ENCODE results near the gene SNAPC2. TPM values are rescaled to one million over a fixed set of nuclear protein-coding genes. Genes with fewer than 3 reads are reported as not detected.

The SNAPC2 gene
- total RNA-seq, 1 donor from 2014 or later: 10.8 TPM

- H3K27ac Mint-ChIP-seq: peak within 1 kb of the TSS; percentile 37
- peaks cover 33% of the 10 kb centered on the region for H3K27me3 Mint-ChIP-seq
- peaks cover 16% of the 10 kb centered on the region for H3K36me3 Mint-ChIP-seq (ENCODE audit: insufficient read depth)
- DNase-seq (ENCODE audit: low spot score, unreplicated experiment): no peak
- TF ChIP-seq, protein P1, sequence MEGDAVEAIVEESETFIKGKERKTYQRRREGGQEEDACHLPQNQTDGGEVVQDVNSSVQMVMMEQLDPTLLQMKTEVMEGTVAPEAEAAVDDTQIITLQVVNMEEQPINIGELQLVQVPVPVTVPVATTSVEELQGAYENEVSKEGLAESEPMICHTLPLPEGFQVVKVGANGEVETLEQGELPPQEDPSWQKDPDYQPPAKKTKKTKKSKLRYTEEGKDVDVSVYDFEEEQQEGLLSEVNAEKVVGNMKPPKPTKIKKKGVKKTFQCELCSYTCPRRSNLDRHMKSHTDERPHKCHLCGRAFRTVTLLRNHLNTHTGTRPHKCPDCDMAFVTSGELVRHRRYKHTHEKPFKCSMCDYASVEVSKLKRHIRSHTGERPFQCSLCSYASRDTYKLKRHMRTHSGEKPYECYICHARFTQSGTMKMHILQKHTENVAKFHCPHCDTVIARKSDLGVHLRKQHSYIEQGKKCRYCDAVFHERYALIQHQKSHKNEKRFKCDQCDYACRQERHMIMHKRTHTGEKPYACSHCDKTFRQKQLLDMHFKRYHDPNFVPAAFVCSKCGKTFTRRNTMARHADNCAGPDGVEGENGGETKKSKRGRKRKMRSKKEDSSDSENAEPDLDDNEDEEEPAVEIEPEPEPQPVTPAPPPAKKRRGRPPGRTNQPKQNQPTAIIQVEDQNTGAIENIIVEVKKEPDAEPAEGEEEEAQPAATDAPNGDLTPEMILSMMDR (IDR thresholded peaks at IDR 0.05; ENCODE audit: unreplicated experiment): no peak
- peak within 1 kb of the TSS; percentile 51 for H3K4me3 Mint-ChIP-seq (ENCODE audit: low read depth)
- peaks cover 8% of the 10 kb centered on the region for H3K4me1 Mint-ChIP-seq (ENCODE audit: low read depth)
- H3K9me3 Mint-ChIP-seq (ENCODE audit: low read depth): no peaks in the 10 kb centered on the region
These were observed 5.5 kb upstream of the SNAPC2 start, which contains the start of gene TGFBR3L for GRCh38 chr19:7914598-7915045. Gene TGFBR3L (plus strand): TSS chr19:7914830.

DNA sequence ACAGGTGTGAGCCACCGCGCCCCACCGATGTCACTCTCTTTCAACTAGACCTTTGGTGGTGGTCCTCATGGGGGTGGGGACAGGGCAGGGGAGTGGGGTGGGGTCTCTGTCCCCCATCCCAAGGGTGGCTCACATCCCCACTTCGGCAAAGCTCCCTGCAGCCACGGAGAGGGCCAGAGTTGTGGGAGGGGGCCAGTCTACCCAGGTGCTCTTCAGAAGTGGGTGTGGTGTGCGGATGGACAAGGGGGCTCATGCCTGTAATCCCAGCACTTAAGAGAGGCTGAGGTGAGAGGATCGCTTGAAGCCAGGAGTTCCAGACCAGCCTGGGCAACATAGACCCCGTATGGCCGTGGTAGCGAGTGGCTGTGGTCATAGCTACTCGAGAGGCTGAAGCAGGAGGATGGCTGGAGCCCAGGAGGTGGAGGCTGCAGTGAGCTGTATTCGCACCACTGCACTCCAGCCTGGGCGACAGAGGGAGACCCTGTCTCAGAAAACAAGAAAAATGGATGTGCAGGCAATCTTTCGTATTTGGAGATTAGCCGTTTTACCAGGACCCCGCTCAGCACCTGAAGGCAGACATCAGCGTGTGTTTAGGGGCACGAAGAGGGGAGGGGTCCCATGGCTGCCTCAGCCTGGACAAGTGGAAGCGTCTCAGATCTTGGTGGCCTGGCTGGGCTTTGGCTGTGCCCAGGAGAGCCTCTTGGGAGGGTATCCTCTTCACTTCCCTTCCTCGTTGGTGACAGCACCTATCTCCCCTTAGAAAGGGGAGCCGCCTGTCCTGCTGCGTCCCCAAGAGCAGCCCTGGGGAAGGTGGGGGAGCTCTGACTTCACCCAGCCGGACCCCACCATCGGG lies 4.7 kb upstream of the SNAPC2 start:
- TF ChIP-seq, protein P1 (IDR thresholded peaks at IDR 0.05; ENCODE audit: unreplicated experiment): no peak
- Mint-ChIP-seq H3K4me3 (ENCODE audit: low read depth) (peak overlapping the region; percentile 51), H3K9me3 (ENCODE audit: low read depth) (no peaks in the 10 kb centered on the region), H3K27ac (peak overlapping the region; percentile 37), H3K27me3 (peaks cover 35% of the 10 kb centered on the region), H3K36me3 (ENCODE audit: insufficient read depth) (peaks cover 16% of the 10 kb centered on the region), H3K4me1 (ENCODE audit: low read depth) (peaks cover 13% of the 10 kb centered on the region)
- no peak for DNase-seq (ENCODE audit: low spot score, unreplicated experiment)

- Mint-ChIP-seq H3K27me3 (peaks cover 35% of the 10 kb centered on the region), H3K4me3 (ENCODE audit: low read depth) (no peak overlapping the region), H3K36me3 (ENCODE audit: insufficient read depth) (peaks cover 13% of the 10 kb centered on the region), H3K4me1 (ENCODE audit: low read depth) (peaks cover 16% of the 10 kb centered on the region), H3K27ac (no peak overlapping the region), H3K9me3 (ENCODE audit: low read depth) (no peaks in the 10 kb centered on the region)
- no peak for DNase-seq (ENCODE audit: low spot score, unreplicated experiment)
- TF ChIP-seq, protein P1 (IDR thresholded peaks at IDR 0.05; ENCODE audit: unreplicated experiment): no peak
These were observed 3.8 kb upstream of the SNAPC2 start for GRCh38 chr19:7916103-7916954.

DNA sequence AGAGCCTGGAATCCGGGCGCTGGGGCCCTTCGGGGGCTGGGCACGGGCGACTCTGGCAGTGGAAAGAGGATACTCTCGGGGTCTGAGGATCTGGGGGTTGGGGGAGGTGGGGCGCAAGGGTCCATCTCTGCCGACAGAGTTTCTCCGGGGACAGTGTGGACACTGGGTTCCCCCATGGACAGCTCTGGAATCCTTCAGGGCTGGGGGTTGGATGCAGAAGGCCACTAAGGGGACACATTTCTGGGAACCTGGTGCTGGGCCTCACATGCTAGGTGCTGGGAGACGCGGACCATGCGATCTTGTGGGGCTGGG lies 3.2 kb upstream of the SNAPC2 start:
- Mint-ChIP-seq H3K4me1 (ENCODE audit: low read depth) (peaks cover 16% of the 10 kb centered on the region), H3K27ac (no peak overlapping the region), H3K36me3 (ENCODE audit: insufficient read depth) (peaks cover 11% of the 10 kb centered on the region), H3K4me3 (ENCODE audit: low read depth) (peak overlapping the region; percentile 54), H3K27me3 (peaks cover 35% of the 10 kb centered on the region), H3K9me3 (ENCODE audit: low read depth) (no peaks in the 10 kb centered on the region)
- no peak for DNase-seq (ENCODE audit: low spot score, unreplicated experiment)
- TF ChIP-seq, protein P1 (IDR thresholded peaks at IDR 0.05; ENCODE audit: unreplicated experiment): no peak

Measured in progenitor cell of endocrine pancreas (in vitro differentiated cells).